ENCODE data around the gene SLC36A3.

Gene SLC36A3

GRCh38 chr5:151347369-151347768 lies 43.8 kb upstream of the SLC36A3 start, which contains the start of gene SLC36A2:
Gene SLC36A2, minus strand, starts transcription at chr5:151347559. Its CDS starts 99 bp downstream, at chr5:151347460.
- no peak within 1 kb of the TSS for H3K4me3 ChIP-seq (ENCODE audit: low read length)
- no peaks in the 10 kb centered on the region for H3K9me3 ChIP-seq (ENCODE audit: control insufficient read depth, insufficient read depth, low read length)
- no peaks in the 10 kb centered on the region for H3K79me2 ChIP-seq (ENCODE audit: control insufficient read depth, low read length)
- TF ChIP-seq CTCF (IDR thresholded peaks at IDR 0.05; ENCODE audit: low read depth, low read length, poor library complexity, severe bottlenecking), result no peak
- TF ChIP-seq EZH2phosphoT487 (IDR thresholded peaks at IDR 0.05; ENCODE audit: borderline replicate concordance, low read length), result no peak
- H3K27ac ChIP-seq (ENCODE audit: low read depth, low read length), result no peak within 1 kb of the TSS
- H3K36me3 ChIP-seq (ENCODE audit: control insufficient read depth, low read length), result no peaks in the 10 kb centered on the region
- H3F3A ChIP-seq (ENCODE audit: control insufficient read depth, insufficient read depth), result no peaks in the 10 kb centered on the region
- H3K27me3 ChIP-seq (ENCODE audit: control insufficient read depth, low read length), result peaks cover 25% of the 10 kb centered on the region
- no peaks in the 10 kb centered on the region for H3K4me1 ChIP-seq (ENCODE audit: control insufficient read depth, low read length)
- H4K20me1 ChIP-seq (ENCODE audit: control insufficient read depth, insufficient read depth, low read depth, low read length), result no peaks in the 10 kb centered on the region
- H3K4me2 ChIP-seq (ENCODE audit: low read length), result no peak within 1 kb of the TSS
- no peaks in the 10 kb centered on the region for H3K9me2 ChIP-seq (replicated peaks; ENCODE audit: control insufficient read depth, low read length)

GRCh38 chr5:151345808-151346478 lies 42.4 kb upstream of the SLC36A3 start:
- Histone ChIP-seq H3F3A (ENCODE audit: control insufficient read depth, insufficient read depth) (no peaks in the 10 kb centered on the region), H3K4me1 (ENCODE audit: control insufficient read depth, low read length) (no peaks in the 10 kb centered on the region), H3K27ac (ENCODE audit: low read depth, low read length) (no peak overlapping the region), H4K20me1 (ENCODE audit: control insufficient read depth, insufficient read depth, low read depth, low read length) (no peaks in the 10 kb centered on the region), H3K27me3 (ENCODE audit: control insufficient read depth, low read length) (peaks cover 33% of the 10 kb centered on the region), H3K79me2 (ENCODE audit: control insufficient read depth, low read length) (no peaks in the 10 kb centered on the region), H3K4me3 (ENCODE audit: low read length) (no peak overlapping the region), H3K4me2 (ENCODE audit: low read length) (no peak overlapping the region), H3K9me3 (ENCODE audit: control insufficient read depth, insufficient read depth, low read length) (no peaks in the 10 kb centered on the region), H3K36me3 (ENCODE audit: control insufficient read depth, low read length) (no peaks in the 10 kb centered on the region), H3K9me2 (replicated peaks; ENCODE audit: control insufficient read depth, low read length) (no peaks in the 10 kb centered on the region)
- TF ChIP-seq EZH2phosphoT487 (IDR thresholded peaks at IDR 0.05; ENCODE audit: borderline replicate concordance, low read length) (no peak), CTCF (IDR thresholded peaks at IDR 0.05; ENCODE audit: low read depth, low read length, poor library complexity, severe bottlenecking) (no peak)

GRCh38 chr5:151345187-151345807 lies 41.7 kb upstream of the SLC36A3 start:
- Histone ChIP-seq H3K9me2 (replicated peaks; ENCODE audit: control insufficient read depth, low read length) (no peaks in the 10 kb centered on the region), H3K4me3 (ENCODE audit: low read length) (no peak overlapping the region), H4K20me1 (ENCODE audit: control insufficient read depth, insufficient read depth, low read depth, low read length) (no peaks in the 10 kb centered on the region), H3K9me3 (ENCODE audit: control insufficient read depth, insufficient read depth, low read length) (no peaks in the 10 kb centered on the region), H3K36me3 (ENCODE audit: control insufficient read depth, low read length) (no peaks in the 10 kb centered on the region), H3K27me3 (ENCODE audit: control insufficient read depth, low read length) (peaks cover 36% of the 10 kb centered on the region), H3K27ac (ENCODE audit: low read depth, low read length) (no peak overlapping the region), H3K79me2 (ENCODE audit: control insufficient read depth, low read length) (no peaks in the 10 kb centered on the region), H3K4me2 (ENCODE audit: low read length) (no peak overlapping the region), H3F3A (ENCODE audit: control insufficient read depth, insufficient read depth) (no peaks in the 10 kb centered on the region), H3K4me1 (ENCODE audit: control insufficient read depth, low read length) (no peaks in the 10 kb centered on the region)
- TF ChIP-seq CTCF (IDR thresholded peaks at IDR 0.05; ENCODE audit: low read depth, low read length, poor library complexity, severe bottlenecking) (no peak), EZH2phosphoT487 (IDR thresholded peaks at IDR 0.05; ENCODE audit: borderline replicate concordance, low read length) (no peak)
